K562 (cell line): ENCODE results near the gene SLC39A5. TPM values are rescaled to one million over a fixed set of nuclear protein-coding genes. Genes with fewer than 3 reads are reported as not detected.

Experiments used
- ARID2 ChIP-seq: fragments of 450-650 bp; IDR thresholded peaks from 2 replicates; pipeline ENCODE4 v1.6.1; 2017; ENCODE audit warnings: antibody characterized with exemption, mild to moderate bottlenecking
- GABPA ChIP-seq: fragments of 200-800 bp; sonication (Bioruptor generic); conservative IDR thresholded peaks from 2 replicates; pipeline ENCODE4 v1.6.1; 2016; ENCODE audit warnings: low read depth, missing genetic modification characterization, missing compliant biosample characterization
- HDAC1 ChIP-seq, 2 experiments: fragments of 450-650 bp; IDR thresholded peaks; 2 replicates each; pipeline ENCODE4 v1.6.1; 2016 to 2017; ENCODE audit warnings: inconsistent platforms in 1 of 2, mild to moderate bottlenecking in 1 of 2, moderate library complexity in 1 of 2
- KAT8 ChIP-seq: fragments of 450-650 bp; IDR thresholded peaks from 2 replicates; pipeline ENCODE4 v1.6.1; 2016; ENCODE audit warnings: low read depth, mild to moderate bottlenecking
- KDM5B ChIP-seq: fragments of 200-600 bp; sonication (generic); IDR thresholded peaks from 2 replicates; pipeline ENCODE4 v1.6.1; 2012; ENCODE audit warnings: low read depth, mild to moderate bottlenecking, moderate library complexity, low read length, control low read depth, inconsistent platforms; ENCODE audit not compliant: insufficient replicate concordance
- MLLT1 ChIP-seq, 2 experiments: fragments of 450-650 bp; IDR thresholded peaks; 2 replicates each; pipeline ENCODE4 v1.6.1; 2016
- PKNOX1 ChIP-seq: fragments of 450-650 bp; IDR thresholded peaks from 2 replicates; pipeline ENCODE4 v1.6.1; 2016
- RBM15 ChIP-seq: fragments of 200-400 bp; formaldehyde crosslinking; IDR thresholded peaks from 2 replicates; pipeline ENCODE4 v1.6.1; 2018; ENCODE audit warnings: mild to moderate bottlenecking, low read length, moderate library complexity; ENCODE audit not compliant: insufficient read depth
- RNF2 ChIP-seq: sonication (generic); IDR thresholded peaks from 2 replicates; pipeline ENCODE4 v1.6.1; 2016
- SAFB2 ChIP-seq: fragments of 200-400 bp; formaldehyde crosslinking; IDR thresholded peaks from 2 replicates; pipeline ENCODE4 v1.6.1; 2018; ENCODE audit warnings: borderline replicate concordance, low read length, low read depth, moderate library complexity; ENCODE audit not compliant: severe bottlenecking
- SMAD3 ChIP-seq: fragments of 450-650 bp; formaldehyde crosslinking; conservative IDR thresholded peaks from 2 replicates; pipeline ENCODE4 v1.4.0; 2020; ENCODE audit warnings: mild to moderate bottlenecking
- TCF7L2 ChIP-seq: fragments of 150-350 bp; IDR thresholded peaks from 2 replicates; pipeline ENCODE4 v1.6.1; 2016; ENCODE audit warnings: low read depth, mild to moderate bottlenecking, low read length, moderate library complexity
- THAP12 ChIP-seq: fragments of 250-450 bp; sonication (Bioruptor Pico); IDR thresholded peaks from 2 replicates; pipeline ENCODE4 v1.9.0; 2021; ENCODE audit warnings: mild to moderate bottlenecking, inconsistent platforms
- ZNF347 ChIP-seq: fragments of 450-650 bp; formaldehyde crosslinking; IDR thresholded peaks from 2 replicates; pipeline ENCODE4 v1.4.0; 2020; ENCODE audit warnings: low read depth, mild to moderate bottlenecking, moderate library complexity
- ZNF655 ChIP-seq: fragments of 250-450 bp; sonication (Bioruptor Pico); IDR thresholded peaks from 2 replicates; pipeline ENCODE4 v1.5.0; 2021
- polyA plus RNA-seq, 8 experiments: library from polyadenylated mRNA; depleted of rRNA in 4 of 8; stranded (reverse) in 5 of 8; unstranded in 3 of 8; fragments of >200 nt; fragmentation: Nextera tagmentation in 2 of 8; fragmentation: Illumina TruSeq in 1 of 8; extraction: Ambion mirVana in 2 of 8; extraction: Trizol in 1 of 8; gene quantifications; 2 replicates each; pipeline versions ENCODE4 v1.2.1 to v1.2.3, GENCODE V29; 2011 to 2014; ENCODE audit warnings: inconsistent platforms in 1 of 8, missing spikeins in 1 of 8
- total RNA-seq, 7 experiments: library from RNA; depleted of rRNA in 6 of 7; stranded (reverse); fragments of >200 nt in 6 of 7; fragmentation: Illumina TruSeq in 2 of 7; extraction: Trizol in 2 of 7; gene quantifications; 2 replicates each; pipeline versions ENCODE4 v1.2.1 to v1.2.3, GENCODE V29; 2011 to 2021; ENCODE audit warnings: low replicate concordance in 1 of 7
- TF ChIP-seq, protein P1 (sequence below): fragments of 450-650 bp; IDR thresholded peaks from 2 replicates; pipeline ENCODE4 v1.7.0; 2016; ENCODE audit warnings: borderline replicate concordance
- TF ChIP-seq, protein P2 (sequence below): fragments of 450-650 bp; IDR thresholded peaks from one replicate; pipeline ENCODE4 v1.6.1; 2018; ENCODE audit warnings: mild to moderate bottlenecking, moderate library complexity; ENCODE audit not compliant: partially characterized antibody

SLC39A5 gene
- total and polyA plus RNA-seq, 9 of the 15 experiments (the other 6 are each of a cell fraction or from before 2014, with no cell fraction given) = 0.08 to 0.10 TPM; not detected in 7

GRCh38 chr12:56221232-56221756, 8.6 kb upstream of the SLC39A5 start (continued):
- TF ChIP-seq ZNF655 (CRISPR knock-in tag) (no peak), SMAD3 (CRISPR knock-in tag) (no peak), MLLT1 (IDR thresholded peaks at IDR 0.05) (peak in 1 of 2 experiments; percentile 15; a peak in 1 of 4 replicates), RNF2 (no peak), THAP12 (CRISPR knock-in tag) (no peak), KDM5B (no peak), ARID2 (peak; percentile 24; the same call in 1 of the 2 replicates), HDAC1 (IDR thresholded peaks at IDR 0.05) (0 out of 4 replicates have a peak, but pooled peaks of 1 of the 2 experiments have one; percentile 56), TCF7L2 (peak; percentile 21; the same call in 1 of the 2 replicates), RBM15 (no peak), KAT8 (no peak), SAFB2 (no peak), PKNOX1 (peak; percentile 80), ZNF347 (no peak), GABPA (tag) (no peak)
- TF ChIP-seq, protein P1, sequence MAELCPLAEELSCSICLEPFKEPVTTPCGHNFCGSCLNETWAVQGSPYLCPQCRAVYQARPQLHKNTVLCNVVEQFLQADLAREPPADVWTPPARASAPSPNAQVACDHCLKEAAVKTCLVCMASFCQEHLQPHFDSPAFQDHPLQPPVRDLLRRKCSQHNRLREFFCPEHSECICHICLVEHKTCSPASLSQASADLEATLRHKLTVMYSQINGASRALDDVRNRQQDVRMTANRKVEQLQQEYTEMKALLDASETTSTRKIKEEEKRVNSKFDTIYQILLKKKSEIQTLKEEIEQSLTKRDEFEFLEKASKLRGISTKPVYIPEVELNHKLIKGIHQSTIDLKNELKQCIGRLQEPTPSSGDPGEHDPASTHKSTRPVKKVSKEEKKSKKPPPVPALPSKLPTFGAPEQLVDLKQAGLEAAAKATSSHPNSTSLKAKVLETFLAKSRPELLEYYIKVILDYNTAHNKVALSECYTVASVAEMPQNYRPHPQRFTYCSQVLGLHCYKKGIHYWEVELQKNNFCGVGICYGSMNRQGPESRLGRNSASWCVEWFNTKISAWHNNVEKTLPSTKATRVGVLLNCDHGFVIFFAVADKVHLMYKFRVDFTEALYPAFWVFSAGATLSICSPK = no peak
- TF ChIP-seq, protein P2, sequence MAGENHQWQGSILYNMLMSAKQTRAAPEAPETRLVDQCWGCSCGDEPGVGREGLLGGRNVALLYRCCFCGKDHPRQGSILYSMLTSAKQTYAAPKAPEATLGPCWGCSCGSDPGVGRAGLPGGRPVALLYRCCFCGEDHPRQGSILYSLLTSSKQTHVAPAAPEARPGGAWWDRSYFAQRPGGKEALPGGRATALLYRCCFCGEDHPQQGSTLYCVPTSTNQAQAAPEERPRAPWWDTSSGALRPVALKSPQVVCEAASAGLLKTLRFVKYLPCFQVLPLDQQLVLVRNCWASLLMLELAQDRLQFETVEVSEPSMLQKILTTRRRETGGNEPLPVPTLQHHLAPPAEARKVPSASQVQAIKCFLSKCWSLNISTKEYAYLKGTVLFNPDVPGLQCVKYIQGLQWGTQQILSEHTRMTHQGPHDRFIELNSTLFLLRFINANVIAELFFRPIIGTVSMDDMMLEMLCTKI = no peak
